C4-2B (cell line): ENCODE results near the gene OR5B21.

Source experiments
- H3K27ac ChIP-seq: fragments of 450-650 bp; 2 replicates; pipeline ENCODE4 v1.5.1; 2017
- ZFX ChIP-seq: fragments of 450-650 bp; IDR thresholded peaks from 2 replicates; pipeline ENCODE4 v1.6.1; 2017
- TF ChIP-seq, protein P1 (sequence below): fragments of 450-650 bp; conservative IDR thresholded peaks from 2 replicates; pipeline ENCODE4 v1.5.1; 2017; ENCODE audit warnings: mild to moderate bottlenecking

Gene OR5B21

DNA sequence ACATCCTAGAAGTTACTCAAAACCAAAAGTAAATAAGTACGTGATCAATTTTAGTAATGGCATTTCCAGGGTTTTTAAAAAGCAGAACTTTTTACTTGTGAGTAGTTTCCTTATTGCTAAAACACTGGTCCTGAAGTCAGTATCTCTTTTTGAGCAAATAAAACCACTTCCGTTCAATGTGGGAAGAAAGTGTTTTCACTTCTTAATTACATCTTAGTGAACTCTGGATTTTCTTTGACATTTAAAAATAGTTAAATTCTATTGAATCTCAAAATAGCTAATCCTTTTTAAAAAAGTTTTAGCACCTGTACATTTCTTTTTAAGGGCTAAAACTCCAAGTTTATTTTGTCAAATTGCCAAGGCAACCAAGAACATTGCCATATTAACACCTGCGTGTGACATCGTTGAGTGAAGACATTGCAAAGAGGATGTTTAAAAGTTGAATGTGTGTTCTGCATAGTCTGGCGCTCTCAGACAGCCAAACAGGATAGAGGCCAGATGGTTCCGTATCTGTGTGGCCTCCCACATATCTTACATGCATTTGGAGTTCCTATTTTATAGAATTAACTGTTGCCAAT is 17.2 kb upstream of the OR5B21 start:
- TF ChIP-seq, protein P1, sequence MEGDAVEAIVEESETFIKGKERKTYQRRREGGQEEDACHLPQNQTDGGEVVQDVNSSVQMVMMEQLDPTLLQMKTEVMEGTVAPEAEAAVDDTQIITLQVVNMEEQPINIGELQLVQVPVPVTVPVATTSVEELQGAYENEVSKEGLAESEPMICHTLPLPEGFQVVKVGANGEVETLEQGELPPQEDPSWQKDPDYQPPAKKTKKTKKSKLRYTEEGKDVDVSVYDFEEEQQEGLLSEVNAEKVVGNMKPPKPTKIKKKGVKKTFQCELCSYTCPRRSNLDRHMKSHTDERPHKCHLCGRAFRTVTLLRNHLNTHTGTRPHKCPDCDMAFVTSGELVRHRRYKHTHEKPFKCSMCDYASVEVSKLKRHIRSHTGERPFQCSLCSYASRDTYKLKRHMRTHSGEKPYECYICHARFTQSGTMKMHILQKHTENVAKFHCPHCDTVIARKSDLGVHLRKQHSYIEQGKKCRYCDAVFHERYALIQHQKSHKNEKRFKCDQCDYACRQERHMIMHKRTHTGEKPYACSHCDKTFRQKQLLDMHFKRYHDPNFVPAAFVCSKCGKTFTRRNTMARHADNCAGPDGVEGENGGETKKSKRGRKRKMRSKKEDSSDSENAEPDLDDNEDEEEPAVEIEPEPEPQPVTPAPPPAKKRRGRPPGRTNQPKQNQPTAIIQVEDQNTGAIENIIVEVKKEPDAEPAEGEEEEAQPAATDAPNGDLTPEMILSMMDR, result no peak
- TF ChIP-seq ZFX, result no peak
- no peak overlapping the region for H3K27ac ChIP-seq

DNA sequence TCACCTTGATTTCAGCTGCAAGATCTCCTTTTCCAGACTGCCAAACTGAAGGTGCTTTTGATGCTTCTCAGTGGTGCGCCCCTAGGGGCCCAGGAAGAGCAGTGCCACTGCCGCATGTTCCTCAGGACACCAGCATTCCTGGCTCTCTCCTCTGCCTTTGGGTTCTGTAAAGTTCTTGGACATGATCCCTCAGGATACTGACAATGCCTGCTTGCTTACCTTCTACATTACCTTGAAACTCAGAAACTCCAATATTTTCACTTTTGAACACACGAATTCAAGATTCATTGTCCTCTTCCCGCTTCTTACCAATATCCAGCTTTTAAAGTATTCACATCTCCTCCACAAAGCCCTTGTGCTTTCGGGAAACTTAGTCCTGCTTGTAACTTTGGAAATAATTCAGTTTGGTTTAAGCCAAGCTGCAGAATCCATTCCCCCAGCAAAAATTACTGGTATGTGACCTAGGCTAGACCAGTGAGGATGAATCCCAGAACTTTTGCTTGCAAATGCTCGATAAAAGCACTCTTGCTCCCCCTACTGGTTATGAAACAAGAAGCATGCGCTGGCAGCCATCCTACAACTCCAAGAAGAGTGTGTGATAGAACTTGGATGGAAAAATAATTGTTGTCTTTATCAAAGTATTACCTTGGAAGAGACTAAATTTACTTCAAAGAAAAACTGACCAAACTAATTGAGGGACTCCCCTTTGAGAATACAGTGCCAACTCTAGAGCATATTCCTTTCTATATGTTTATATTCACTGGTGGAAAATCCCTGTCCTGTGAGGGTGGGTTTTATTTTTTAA is 16.5 kb upstream of the OR5B21 start:
- TF ChIP-seq, protein P1, result peak; percentile 95
- no peak for TF ChIP-seq ZFX
- no peak overlapping the region for H3K27ac ChIP-seq

DNA sequence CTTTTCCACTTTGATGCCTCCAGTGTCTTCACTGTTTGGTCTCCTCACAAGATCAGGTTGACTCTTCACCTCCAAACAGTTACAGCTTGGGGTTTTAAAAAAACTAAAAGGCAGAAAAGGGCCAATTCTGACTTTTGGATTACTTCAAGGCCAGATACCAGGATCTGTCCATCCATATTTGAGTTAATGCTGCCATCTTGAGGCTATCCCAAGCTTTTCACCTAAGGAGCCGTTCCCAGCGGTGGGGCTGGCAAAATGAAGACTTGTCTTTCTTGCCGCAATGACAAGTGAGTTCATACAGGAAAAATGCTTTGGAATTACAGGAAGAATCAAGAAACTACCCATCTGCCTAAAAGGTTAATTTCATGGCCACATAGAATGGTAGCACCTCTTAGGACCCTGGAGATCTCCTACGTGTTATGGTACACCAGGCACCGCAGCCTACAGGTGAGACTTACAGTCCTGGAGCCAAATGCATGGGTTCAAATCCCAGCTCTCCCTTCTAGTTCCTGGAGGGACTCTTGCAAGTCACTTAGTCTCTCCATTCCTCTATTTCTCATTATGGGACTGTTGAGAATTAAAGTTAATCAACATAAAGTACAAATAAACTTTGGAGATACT is 6.0 kb upstream of the OR5B21 start:
- TF ChIP-seq, protein P1, result peak; percentile 79
- no peak for TF ChIP-seq ZFX
- H3K27ac ChIP-seq, result no peak overlapping the region

DNA sequence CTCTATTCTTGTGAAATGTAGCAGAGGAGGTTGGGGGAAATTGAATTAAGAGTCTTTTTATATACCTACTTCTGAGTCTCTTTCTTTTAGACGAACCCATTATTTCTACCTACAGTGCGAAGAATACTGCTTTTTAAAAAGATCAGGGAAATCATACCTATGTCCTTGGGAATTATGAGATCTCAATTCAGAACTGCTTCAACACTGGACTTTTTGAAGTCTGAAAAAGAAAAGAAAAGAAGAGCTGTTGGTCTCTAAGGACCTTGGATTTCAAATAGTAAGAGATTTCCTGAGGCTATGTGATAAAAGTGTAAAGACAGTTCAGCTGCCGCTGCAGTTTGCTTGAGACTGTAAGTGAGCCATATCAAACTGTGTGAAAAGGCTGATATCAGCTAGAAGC is 3.7 kb upstream of the OR5B21 start:
- H3K27ac ChIP-seq, result no peak overlapping the region
- TF ChIP-seq ZFX, result no peak
- TF ChIP-seq, protein P1, result no peak

DNA sequence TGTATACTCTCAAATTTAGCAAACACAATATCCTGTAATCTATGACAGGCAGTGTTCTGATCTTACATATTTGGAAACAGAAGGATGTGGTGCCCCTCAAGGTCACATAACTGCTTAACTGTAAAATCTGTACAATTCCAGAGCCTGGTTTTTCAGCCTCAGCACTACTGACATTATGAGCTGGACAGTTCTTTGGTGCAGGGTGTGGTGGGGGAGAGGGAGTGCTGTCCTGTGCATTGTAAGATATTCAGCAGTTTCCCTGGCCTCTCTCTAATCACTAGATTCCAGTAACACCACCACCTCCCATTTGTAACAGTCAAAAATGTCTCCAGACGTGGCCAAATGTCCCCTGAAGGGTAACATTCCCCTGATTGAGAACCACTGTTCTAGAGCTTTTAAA is 1.8 kb upstream of the OR5B21 start:
- H3K27ac ChIP-seq, result no peak overlapping the region
- no peak for TF ChIP-seq ZFX
- TF ChIP-seq, protein P1, result no peak

DNA sequence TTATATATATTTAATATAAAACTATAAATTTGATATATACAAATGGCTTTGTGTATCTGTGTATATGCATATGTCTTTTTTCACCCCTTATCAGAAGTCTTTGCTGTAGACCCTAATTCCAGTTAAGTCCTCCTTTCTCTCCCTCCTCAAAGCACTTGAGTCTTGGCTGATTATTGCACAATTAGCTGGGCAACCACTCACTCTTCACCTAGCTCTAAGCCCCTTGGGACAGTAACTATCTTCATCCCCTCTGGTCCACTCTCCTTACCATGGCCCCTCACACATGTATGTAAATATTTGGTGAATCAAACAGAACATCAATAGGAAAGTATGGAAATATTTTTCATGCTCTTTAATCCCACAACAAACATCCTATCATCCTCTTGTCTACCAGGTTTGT is 909 bp upstream of the OR5B21 start:
- H3K27ac ChIP-seq, result no peak overlapping the region
- TF ChIP-seq, protein P1, result no peak
- no peak for TF ChIP-seq ZFX

DNA sequence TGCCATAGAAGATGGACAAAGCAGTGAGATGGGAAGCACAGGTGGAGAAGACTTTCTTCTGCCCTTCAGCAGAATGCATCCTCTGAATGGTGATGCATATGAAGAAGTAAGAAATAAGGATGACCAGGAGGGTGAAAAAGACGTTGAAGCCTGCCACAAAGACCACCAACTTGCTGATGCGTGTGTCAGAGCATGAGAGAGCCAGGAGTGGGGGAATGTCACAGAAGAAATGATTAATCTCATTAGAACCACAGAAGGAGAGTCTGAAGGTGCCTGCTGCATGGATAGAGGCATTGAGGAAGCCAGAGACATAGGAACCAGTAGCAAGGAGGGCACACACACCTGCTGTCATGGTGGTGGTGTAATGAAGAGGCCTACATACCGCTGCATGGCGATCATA is 550 bp downstream of the OR5B21 start:
- TF ChIP-seq, protein P1, result no peak
- TF ChIP-seq ZFX, result no peak
- no peak overlapping the region for H3K27ac ChIP-seq
